Activated T-cell treated with anti-CD3 and anti-CD28 coated beads for 48 hours (primary cell): ENCODE measurements around the gene ELAC1.
"Not testable (repeated sequence)": the region's sequence is repeated elsewhere in the genome, so short reads cannot be mapped to it uniquely, and the experiment has no call there.

Experiments
- DNase-seq: peaks from one replicate; pipeline ENCODE4 v3.0.0-alpha.2; 2020; ENCODE audit warnings: low read depth

The ELAC1 gene

GRCh38 chr18:50972404-50972803 lies 4.6 kb downstream of the ELAC1 start:
- not testable (repeated sequence) for DNase-seq

- no peak for DNase-seq
Measured at GRCh38 chr18:50973367-50974126, 5.7 kb downstream of the ELAC1 start.

- no peak for DNase-seq
Measured at GRCh38 chr18:50977037-50977760, 9.4 kb downstream of the ELAC1 start.

GRCh38 chr18:50981381-50981780 lies 13.5 kb downstream of the ELAC1 start:
- no peak for DNase-seq

- DNase-seq, result no peak
Measured at GRCh38 chr18:50982086-50982801, 14.4 kb downstream of the ELAC1 start.

- DNase-seq, result no peak
Measured at GRCh38 chr18:50982802-50983179, 15.0 kb downstream of the ELAC1 start.

- no peak for DNase-seq
Measured at GRCh38 chr18:50986360-50987087, 18.7 kb downstream of the ELAC1 start.

- DNase-seq, result no peak
Measured at GRCh38 chr18:50987261-50987660, 19.4 kb downstream of the ELAC1 start.

GRCh38 chr18:50989711-50990110 lies 21.9 kb downstream of the ELAC1 start:
- DNase-seq, result no peak

- no peak for DNase-seq
Measured at GRCh38 chr18:50992351-50992762, 24.5 kb downstream of the ELAC1 start.

- no peak for DNase-seq
Measured at GRCh38 chr18:50994031-50994430, 26.2 kb downstream of the ELAC1 start.

- DNase-seq, result not testable (repeated sequence)
Measured at GRCh38 chr18:51003174-51003573, 35.3 kb downstream of the ELAC1 start.

- no peak for DNase-seq
Measured at GRCh38 chr18:51006061-51006818, 38.4 kb downstream of the ELAC1 start.

- no peak for DNase-seq
Measured at GRCh38 chr18:51006948-51007789, 39.3 kb downstream of the ELAC1 start.

- DNase-seq, result no peak
Measured at GRCh38 chr18:51007790-51008139, 39.9 kb downstream of the ELAC1 start.

- no peak for DNase-seq
Measured at GRCh38 chr18:51009072-51009471, 41.2 kb downstream of the ELAC1 start.

- no peak for DNase-seq
Measured at GRCh38 chr18:51010218-51010617, 42.4 kb downstream of the ELAC1 start.

- DNase-seq, result no peak
Measured at GRCh38 chr18:51011709-51012108, 43.9 kb downstream of the ELAC1 start.

- no peak for DNase-seq
Measured at GRCh38 chr18:51012441-51012840, 44.6 kb downstream of the ELAC1 start.

GRCh38 chr18:51013259-51013658 lies 45.4 kb downstream of the ELAC1 start:
- DNase-seq, result no peak
